SK-N-MC (cell line): ENCODE results near the gene TBC1D17.

Source experiments
- EZH2 ChIP-seq: fragments of 200-600 bp; sonication (generic); IDR thresholded peaks from one replicate; pipeline ENCODE4 v1.6.1; 2017; ENCODE audit warnings: antibody characterized with exemption
- FOXP2 ChIP-seq: optimal IDR thresholded peaks from 2 replicates; pipeline ENCODE3; 2011; ENCODE audit warnings: mild to moderate bottlenecking, moderate library complexity; ENCODE audit not compliant: insufficient read depth; ENCODE audit errors: extremely low read length, control extremely low read depth
- POLR2AphosphoS5 ChIP-seq: IDR thresholded peaks from 2 replicates; pipeline ENCODE4 v1.6.1; 2012; ENCODE audit warnings: mild to moderate bottlenecking, low read depth, low read length, borderline replicate concordance

DNA sequence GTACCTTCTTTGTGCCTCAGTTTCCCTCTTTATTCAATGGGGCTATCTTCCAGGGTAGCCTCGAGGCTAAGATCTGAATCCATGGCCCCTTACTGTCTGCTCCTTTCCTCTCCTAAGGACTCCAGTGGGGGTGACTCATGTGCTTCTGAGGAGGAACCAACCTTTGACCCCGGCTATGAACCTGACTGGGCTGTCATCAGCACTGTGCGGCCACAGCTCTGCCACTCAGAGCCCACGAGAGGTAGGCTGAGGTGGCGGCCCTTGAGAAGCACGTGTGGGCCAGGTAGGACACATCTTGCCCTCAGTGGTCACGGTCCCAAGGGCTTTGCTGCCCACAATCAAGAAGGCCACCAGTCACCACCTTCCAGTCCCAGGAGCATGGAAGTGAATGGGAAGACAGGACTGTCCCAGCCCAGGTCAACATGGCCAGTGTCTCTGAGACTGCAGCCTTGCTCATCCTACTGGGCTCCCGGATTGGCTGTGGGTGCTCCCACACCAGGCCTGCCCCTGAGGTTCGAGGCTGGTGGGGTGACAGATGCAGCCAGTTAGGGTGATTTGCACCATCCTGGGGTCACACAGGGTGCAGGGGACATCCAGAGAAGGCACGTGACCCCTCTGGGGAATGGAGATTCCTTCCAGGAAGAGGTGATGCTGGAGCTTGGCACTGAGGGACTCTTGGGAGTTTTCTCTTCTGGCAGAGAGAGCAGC is 2.8 kb downstream of the TBC1D17 start:
- TF ChIP-seq EZH2 (no peak), POLR2AphosphoS5 (no peak), FOXP2 (no peak)
